SU-DHL-6 (cell line): ENCODE data around the gene NUP210.

ENCODE experiments used
- H2AFZ ChIP-seq: fragments of 200-600 bp; sonication (generic); 2 replicates; pipeline ENCODE4 v1.6.1; 2014; ENCODE audit warnings: low read depth, mild to moderate bottlenecking, moderate library complexity, mixed read lengths, antibody characterized with exemption, low read length; ENCODE audit not compliant: severe bottlenecking
- H3F3A ChIP-seq: fragments of 200-600 bp; shearing (Covaris generic); 2 replicates; pipeline ENCODE4 v1.6.0; 2016; ENCODE audit warnings: antibody characterized with exemption, mild to moderate bottlenecking; ENCODE audit not compliant: insufficient read depth
- H3K27ac ChIP-seq: fragments of 200-600 bp; sonication (generic); 2 replicates; pipeline ENCODE4 v1.5.1; 2016; ENCODE audit warnings: low read depth, mild to moderate bottlenecking, low read length, moderate library complexity, mixed read lengths
- H3K27me3 ChIP-seq: fragments of 200-600 bp; sonication (generic), shearing (Covaris generic); 2 replicates; pipeline ENCODE4 v1.6.0; 2014; ENCODE audit warnings: mild to moderate bottlenecking, low read length
- H3K36me3 ChIP-seq: fragments of 200-600 bp; sonication (generic); 2 replicates; pipeline ENCODE4 v1.6.1; 2014; ENCODE audit warnings: mild to moderate bottlenecking, low read length, mixed read lengths
- H3K4me2 ChIP-seq: fragments of 300-600, 200-600 bp; shearing (Covaris generic), sonication (generic); 2 replicates; pipeline ENCODE4 v1.6.0; 2014; ENCODE audit warnings: low read length, low read depth, mild to moderate bottlenecking; ENCODE audit not compliant: poor library complexity, severe bottlenecking
- H3K4me3 ChIP-seq: fragments of 200-600 bp; sonication (generic); 2 replicates; pipeline ENCODE4 v1.5.1; 2014; ENCODE audit warnings: antibody characterized with exemption, low read length, mild to moderate bottlenecking, mixed read lengths; ENCODE audit not compliant: insufficient read depth, poor library complexity, severe bottlenecking
- H3K79me2 ChIP-seq: fragments of 200-600 bp; sonication (generic); 2 replicates; pipeline ENCODE4 v1.6.1; 2014; ENCODE audit warnings: mild to moderate bottlenecking, low read length, moderate library complexity; ENCODE audit not compliant: insufficient read depth
- H3K9ac ChIP-seq: fragments of 200-600 bp; sonication (generic); 2 replicates; pipeline ENCODE4 v1.7.0; 2014; ENCODE audit warnings: mild to moderate bottlenecking, low read length
- H3K9me2 ChIP-seq: fragments of 200-600 bp; sonication (generic); replicated peaks from 2 replicates; pipeline ENCODE4 v1.6.1; 2014; ENCODE audit warnings: low read length; ENCODE audit not compliant: insufficient read depth
- H3K9me3 ChIP-seq: fragments of 200-600 bp; sonication (generic); 2 replicates; pipeline ENCODE4 v1.6.1; 2014; ENCODE audit warnings: low read length, mixed read lengths; ENCODE audit not compliant: insufficient read depth
- H4K20me1 ChIP-seq: fragments of 200-600 bp; sonication (generic); 2 replicates; pipeline ENCODE4 v1.6.1; 2014; ENCODE audit warnings: low read depth, mild to moderate bottlenecking, antibody characterized with exemption, low read length, moderate library complexity, mixed read lengths
- CTCF ChIP-seq: fragments of 200-600 bp; sonication (generic); IDR thresholded peaks from one replicate; pipeline ENCODE4 v1.5.1; 2017; ENCODE audit warnings: antibody characterized with exemption, mild to moderate bottlenecking, low read length, moderate library complexity; ENCODE audit not compliant: insufficient read depth, poor library complexity, severe bottlenecking
- EZH2phosphoT487 ChIP-seq: fragments of 200-600 bp; sonication (generic), shearing (Covaris generic); conservative IDR thresholded peaks from 2 replicates; pipeline ENCODE4 v1.6.1; 2018; ENCODE audit warnings: mild to moderate bottlenecking, antibody characterized with exemption, low read length, moderate library complexity, mixed read lengths

Gene NUP210

GRCh38 chr3:13303410-13303809 lies 116.7 kb downstream of the NUP210 start:
- no peak overlapping the region for H3K4me2 ChIP-seq
- no peaks in the 10 kb centered on the region for H3K36me3 ChIP-seq
- H3K27ac ChIP-seq: no peak overlapping the region
- no peaks in the 10 kb centered on the region for H3K9me2 ChIP-seq
- H3K9me3 ChIP-seq: no peaks in the 10 kb centered on the region
- no peak overlapping the region for H3K9ac ChIP-seq
- no peaks in the 10 kb centered on the region for H3F3A ChIP-seq
- no peak overlapping the region for H3K4me3 ChIP-seq
- H3K79me2 ChIP-seq: no peaks in the 10 kb centered on the region
- H3K27me3 ChIP-seq: no peaks in the 10 kb centered on the region
- H4K20me1 ChIP-seq: no peaks in the 10 kb centered on the region
- TF ChIP-seq CTCF (no peak), EZH2phosphoT487 (no peak)
- no peak overlapping the region for H2AFZ ChIP-seq

- Histone ChIP-seq H3K27me3 (no peaks in the 10 kb centered on the region), H3K4me2 (no peak overlapping the region), H4K20me1 (no peaks in the 10 kb centered on the region), H3K9me2 (no peaks in the 10 kb centered on the region), H3K4me3 (no peak overlapping the region), H3K36me3 (no peaks in the 10 kb centered on the region), H3K9ac (no peak overlapping the region), H3F3A (no peaks in the 10 kb centered on the region), H3K27ac (no peak overlapping the region), H3K79me2 (no peaks in the 10 kb centered on the region), H3K9me3 (no peaks in the 10 kb centered on the region), H2AFZ (no peak overlapping the region)
- TF ChIP-seq EZH2phosphoT487 (no peak), CTCF (no peak)
Measured at GRCh38 chr3:13301286-13301987, 118.7 kb downstream of the NUP210 start.

GRCh38 chr3:13300546-13301285 lies 119.4 kb downstream of the NUP210 start:
- Histone ChIP-seq H3K9me2 (no peaks in the 10 kb centered on the region), H3K4me3 (no peak overlapping the region), H3K27me3 (no peaks in the 10 kb centered on the region), H3K36me3 (no peaks in the 10 kb centered on the region), H3K27ac (no peak overlapping the region), H3K9me3 (no peaks in the 10 kb centered on the region), H2AFZ (no peak overlapping the region), H3K79me2 (no peaks in the 10 kb centered on the region), H3F3A (no peaks in the 10 kb centered on the region), H3K4me2 (no peak overlapping the region), H4K20me1 (no peaks in the 10 kb centered on the region), H3K9ac (no peak overlapping the region)
- TF ChIP-seq CTCF (no peak), EZH2phosphoT487 (no peak)
